GM19025 (cell line): ENCODE data around the gene HPN.
"Not testable (repeated sequence)": the region's sequence is repeated elsewhere in the genome, so short reads cannot be mapped to it uniquely, and the experiment has no call there.

ENCODE experiments used
- ATAC-seq: cut with Tn5 transposase; IDR thresholded peaks from one replicate; pipeline ENCODE4 v1.9.1; 2021; ENCODE audit warnings: mild to moderate bottlenecking, low read depth, moderate library complexity; ENCODE audit not compliant: unreplicated experiment

The HPN gene

DNA sequence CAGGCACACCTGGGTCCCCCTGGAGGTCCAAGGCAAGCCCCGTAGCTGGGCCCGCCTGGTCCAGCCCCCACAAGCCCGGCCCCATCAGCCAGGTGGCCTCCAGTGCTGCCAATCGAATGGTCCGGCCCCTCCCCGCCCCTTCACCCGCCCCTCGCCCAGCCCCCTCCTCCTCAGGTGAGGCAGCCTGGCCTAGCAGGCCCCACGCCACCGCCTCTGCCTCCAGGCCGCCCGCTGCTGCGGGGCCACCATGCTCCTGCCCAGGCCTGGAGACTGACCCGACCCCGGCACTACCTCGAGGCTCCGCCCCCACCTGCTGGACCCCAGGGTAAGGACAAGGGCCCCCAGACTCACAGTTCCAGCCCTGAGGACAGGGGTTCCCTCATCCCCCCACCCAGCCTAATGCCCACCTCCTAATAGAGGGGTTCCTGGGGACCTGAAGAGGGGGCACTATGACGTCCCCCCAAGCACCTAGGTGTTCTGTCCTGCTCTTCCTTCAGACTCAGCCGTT lies at the start of gene HPN:
HPN (plus strand) TSS at position 174 of the 508 bp plus-strand sequence. CDS start 786 bp downstream, outside the sequence.
- no peak for ATAC-seq

GRCh38 chr19:34992582-34992981 lies 48.9 kb upstream of the HPN start:
- ATAC-seq: not testable (repeated sequence)

GRCh38 chr19:34994286-34994642 lies 47.3 kb upstream of the HPN start:
- no peak for ATAC-seq

DNA sequence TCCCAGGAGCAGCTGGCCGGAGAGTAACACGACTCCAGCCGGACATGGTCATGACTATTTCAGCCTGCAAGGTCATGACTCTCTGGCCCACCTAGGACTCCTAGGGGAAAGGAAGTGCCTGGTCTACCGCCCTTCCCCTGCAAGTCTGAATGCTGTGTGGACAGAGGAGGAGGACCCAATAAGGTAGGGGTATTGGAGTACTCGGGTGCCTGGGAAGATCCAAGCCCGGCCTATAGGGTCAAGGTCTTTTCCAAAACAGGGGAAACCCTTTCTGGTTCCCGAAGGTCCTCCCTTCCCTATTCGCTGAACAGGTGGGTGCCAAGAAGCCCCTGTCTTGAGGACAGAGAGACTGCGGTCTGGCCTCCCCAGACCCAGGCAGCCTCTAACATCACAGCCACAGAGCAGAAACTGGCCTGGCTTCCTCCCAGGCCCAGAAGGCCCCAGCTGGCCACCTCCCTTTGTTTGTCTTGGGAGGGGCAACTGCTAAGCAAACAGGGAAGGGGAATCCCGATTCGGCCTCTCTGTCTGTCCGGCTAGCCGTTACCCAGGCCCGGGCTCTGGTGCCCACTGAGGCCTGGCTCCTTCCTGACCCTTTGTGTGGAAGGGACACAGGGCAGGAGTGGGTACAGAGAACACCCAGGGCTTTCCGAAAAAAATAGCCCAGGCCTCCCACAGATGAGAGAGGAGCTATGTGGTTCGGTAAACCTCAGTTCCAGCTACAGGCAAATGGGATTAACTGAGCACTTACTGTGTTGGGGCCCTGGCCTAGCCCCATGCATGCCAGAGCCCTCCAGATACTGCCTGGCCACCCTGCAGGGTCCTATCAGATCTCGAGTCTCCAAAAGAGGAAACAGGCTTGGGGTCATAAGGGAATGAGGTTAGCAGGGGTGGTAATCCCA lies 46.6 kb upstream of the HPN start:
- ATAC-seq: no peak

GRCh38 chr19:34995551-34995950 lies 46.0 kb upstream of the HPN start:
- ATAC-seq: no peak

DNA sequence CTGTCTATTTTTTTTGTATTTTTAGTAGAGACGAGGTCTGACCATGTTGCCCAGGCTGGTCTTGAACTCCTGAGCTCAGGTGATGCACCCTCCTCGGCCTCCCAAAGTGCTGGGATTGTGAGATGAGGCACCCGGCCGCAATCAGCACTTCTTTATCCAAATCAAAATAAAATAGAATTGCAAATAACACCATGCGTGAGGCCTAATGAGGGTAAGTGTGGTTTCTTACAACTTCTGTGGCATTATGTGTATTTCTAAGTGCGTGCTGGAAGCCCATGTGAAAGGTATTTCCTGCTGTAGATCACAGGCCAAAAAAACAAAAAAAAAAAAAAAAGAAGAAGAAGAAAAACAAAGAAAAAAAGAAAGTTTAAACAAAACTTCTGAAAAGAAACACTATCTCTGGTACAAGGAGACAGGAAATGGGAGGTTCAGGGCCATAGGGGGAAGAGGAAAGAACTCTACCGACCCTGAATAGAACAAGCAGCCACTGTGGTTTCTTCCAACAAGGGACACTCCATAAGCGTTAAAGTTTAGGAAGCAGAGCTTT lies 44.4 kb upstream of the HPN start:
- no peak for ATAC-seq

GRCh38 chr19:34998224-34998623 lies 43.3 kb upstream of the HPN start:
- ATAC-seq: not testable (repeated sequence)

GRCh38 chr19:34998777-34999497 lies 42.6 kb upstream of the HPN start:
- ATAC-seq: no peak

GRCh38 chr19:34999498-35000337 lies 41.8 kb upstream of the HPN start, which contains the start of gene GRAMD1A:
GRAMD1A (plus strand) TSS chr19:35000323; CDS start chr19:35000479, 156 bp downstream.
- ATAC-seq: peak; percentile 59

GRCh38 chr19:35000338-35000646 lies 41.2 kb upstream of the HPN start:
- no peak for ATAC-seq

DNA sequence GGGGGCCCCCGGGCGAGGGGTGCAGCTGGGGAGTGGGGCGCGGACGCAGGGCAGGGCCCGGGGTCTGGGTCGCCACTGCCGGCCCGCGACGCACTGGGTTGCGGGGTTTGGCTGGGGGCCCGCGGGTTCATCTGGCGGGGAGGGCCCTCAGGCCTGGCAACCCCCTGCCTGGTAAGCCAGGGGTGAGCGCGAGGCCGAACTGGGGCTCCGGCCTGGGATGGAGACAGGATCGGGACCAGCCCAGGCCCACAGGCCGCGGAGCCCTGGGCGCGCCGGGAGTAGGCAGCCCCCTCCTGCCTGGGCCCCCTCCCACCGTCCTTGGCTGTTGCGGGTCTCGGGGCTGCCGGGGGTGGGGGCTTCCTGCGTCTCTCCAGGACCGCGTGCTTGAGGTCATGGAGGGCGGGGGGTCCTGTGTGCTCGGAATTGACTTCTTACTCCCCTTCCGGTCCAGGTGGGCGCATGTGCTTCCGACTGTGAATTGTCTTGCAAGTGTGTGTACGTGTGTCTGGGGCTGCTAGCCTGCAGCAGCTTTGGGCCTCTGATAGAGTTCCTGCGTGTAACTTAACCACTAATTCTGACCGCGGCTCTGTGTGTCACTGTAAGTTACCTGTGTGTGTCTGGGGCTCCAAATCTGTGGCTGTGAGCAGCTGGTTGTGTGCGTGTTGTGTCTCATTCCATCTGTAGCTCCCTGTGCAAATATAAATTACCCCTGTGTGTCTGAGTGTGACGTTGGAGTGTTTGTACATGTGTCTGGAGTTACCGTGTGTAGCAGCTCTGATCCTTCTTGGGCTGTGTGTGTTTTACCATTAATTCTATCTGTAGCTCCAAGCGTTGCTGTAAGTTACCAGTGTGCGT lies 40.6 kb upstream of the HPN start:
- no peak for ATAC-seq

GRCh38 chr19:35002037-35002535 lies 39.4 kb upstream of the HPN start:
- no peak for ATAC-seq

DNA sequence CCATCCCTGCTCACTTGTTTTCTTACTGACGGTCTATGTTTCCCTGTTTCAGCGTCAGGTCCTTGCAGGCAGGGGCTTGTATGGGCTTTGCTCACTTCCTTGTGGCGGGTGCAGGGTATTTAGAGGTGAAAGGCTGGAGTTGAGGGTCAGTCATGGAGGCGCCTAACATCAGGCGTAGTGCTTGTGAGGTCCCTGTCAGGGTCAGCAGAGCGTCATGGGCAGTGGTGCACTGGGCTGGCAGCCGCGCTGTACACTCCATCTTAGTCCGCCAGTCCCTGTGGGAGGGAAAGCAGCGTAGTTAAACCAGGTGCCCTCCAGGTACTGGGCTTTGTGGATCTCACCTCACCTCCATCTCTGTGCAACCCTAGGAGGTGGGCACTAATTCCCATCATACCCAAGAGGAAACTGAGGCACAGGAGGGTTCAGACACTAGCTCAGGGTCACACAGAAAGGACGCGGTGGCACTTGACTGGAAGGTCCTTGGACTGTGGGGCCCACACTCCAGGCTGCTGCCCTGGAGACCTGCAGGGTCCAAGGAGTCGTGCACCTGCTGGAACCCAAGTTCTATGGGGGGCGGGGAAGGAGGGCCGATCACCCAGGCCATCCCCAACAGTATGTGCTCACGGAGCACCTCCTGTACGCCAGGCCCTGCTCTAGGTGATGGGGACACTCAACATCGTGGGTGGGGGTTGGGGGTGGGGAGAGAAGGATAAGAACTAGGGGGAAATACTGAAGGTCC lies 36.8 kb upstream of the HPN start:
- ATAC-seq: no peak

GRCh38 chr19:35005256-35005977 lies 36.1 kb upstream of the HPN start:
- no peak for ATAC-seq

- ATAC-seq: not testable (repeated sequence)
These were observed 35.5 kb upstream of the HPN start for GRCh38 chr19:35006007-35006341.

- no peak for ATAC-seq
These were observed 35.1 kb upstream of the HPN start for GRCh38 chr19:35006342-35006998.

DNA sequence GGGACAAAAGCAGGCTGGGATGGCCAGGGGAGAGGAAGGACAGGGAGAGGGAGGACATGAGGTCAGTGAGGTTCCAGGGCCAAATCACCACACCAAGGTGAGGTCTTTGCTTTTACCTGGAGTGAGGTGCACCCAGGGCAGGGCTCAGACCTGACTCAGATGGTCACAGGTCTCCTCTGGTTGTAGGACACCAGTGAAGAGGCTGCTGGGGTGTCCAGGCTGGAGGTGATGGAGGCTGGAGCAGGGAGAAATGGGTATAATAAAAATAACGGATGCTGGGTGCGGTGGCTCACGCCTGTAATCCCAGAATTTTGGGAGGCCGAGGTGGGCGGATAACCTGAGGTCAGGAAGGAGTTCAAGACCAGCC lies 34.5 kb upstream of the HPN start:
- no peak for ATAC-seq

- ATAC-seq: not testable (repeated sequence)
These were observed 34.1 kb upstream of the HPN start for GRCh38 chr19:35007427-35007826.
